Naive thymus-derived CD4-positive, alpha-beta T cell (primary cell): ENCODE measurements around the gene CDR2. TPM values are rescaled to one million over a fixed set of nuclear protein-coding genes. Genes with fewer than 3 reads are reported as not detected.
"Not testable (repeated sequence)": the region's sequence is repeated elsewhere in the genome, so short reads cannot be mapped to it uniquely, and the experiment has no call there.

Experiments
- ATAC-seq: fragments of 150-1000 bp; cut with Tn5 transposase; 2 replicates; pipeline ENCODE4 v1.10.0; 2021; ENCODE audit warnings: mild to moderate bottlenecking, moderate library complexity
- CTCF ChIA-PET: fragments of 350-600 bp; sonication (Branson Sonifier 250); formaldehyde crosslinking; loops from one replicate; lab custom pipeline; 2021; ENCODE audit warnings: antibody characterized with exemption; lab: Charles Lee
- POLR2A ChIA-PET: fragments of 350-600 bp; sonication (Branson Sonifier 250); formaldehyde crosslinking; loops from one replicate; lab custom pipeline; 2021; ENCODE audit warnings: antibody characterized with exemption, inconsistent platforms; lab: Charles Lee
- DNase-seq, 9 donors: peaks; one replicate each; pipeline versions ENCODE4 v3.0.0 to v3.0.0-alpha.2; 2020 to 2022; ENCODE audit warnings: mixed read lengths in 1 of 9
- H3K27ac ChIP-seq: one replicate; pipeline ENCODE4 v1.7.0; 2013; ENCODE audit warnings: mild to moderate bottlenecking, low read depth, low read length, moderate library complexity
- H3K27me3 ChIP-seq, 2 donors: one replicate each; pipeline ENCODE4 v1.7.0; 2013; ENCODE audit warnings: low read length in 2 of 2, mild to moderate bottlenecking in 2 of 2, moderate library complexity in 2 of 2; ENCODE audit not compliant: control insufficient read depth in 2 of 2, insufficient read depth in 2 of 2
- H3K36me3 ChIP-seq, 3 experiments: 1 replicate in 2 of 3; 2 replicates in 1 of 3; pipeline ENCODE4 v1.7.0; 2013; ENCODE audit warnings: low read length in 3 of 3, mild to moderate bottlenecking in 3 of 3, moderate library complexity in 1 of 3; ENCODE audit not compliant: insufficient read depth in 3 of 3, control insufficient read depth in 2 of 3
- H3K4me1 ChIP-seq, 2 donors: one replicate each; pipeline ENCODE4 v1.7.0; 2013; ENCODE audit warnings: low read length in 2 of 2, mild to moderate bottlenecking in 2 of 2, moderate library complexity in 1 of 2; ENCODE audit not compliant: control insufficient read depth in 2 of 2, insufficient read depth in 2 of 2
- H3K4me3 ChIP-seq: 2 replicates; pipeline ENCODE4 v1.7.0; 2013; ENCODE audit warnings: mild to moderate bottlenecking, low read length
- H3K9me3 ChIP-seq, 3 experiments: 1 replicate in 2 of 3; 2 replicates in 1 of 3; pipeline ENCODE4 v1.7.0; 2013; ENCODE audit warnings: low read length in 3 of 3; ENCODE audit not compliant: control insufficient read depth in 2 of 3
- H3K27ac Mint-ChIP-seq, 9 donors: one replicate each; pipeline ENCODE4 v1.8.0; 2020 to 2022; ENCODE audit warnings: mixed read lengths in 9 of 9, mild to moderate bottlenecking in 8 of 9, moderate library complexity in 5 of 9, inconsistent platforms in 2 of 9
- H3K27me3 Mint-ChIP-seq, 5 donors: one replicate each; pipeline ENCODE4 v1.8.0; 2021 to 2022; ENCODE audit warnings: mixed read lengths in 5 of 5, mild to moderate bottlenecking in 1 of 5
- H3K36me3 Mint-ChIP-seq, 5 donors: one replicate each; pipeline ENCODE4 v1.8.0; 2020 to 2022; ENCODE audit warnings: mixed read lengths in 5 of 5, mild to moderate bottlenecking in 3 of 5, inconsistent platforms in 1 of 5
- H3K4me1 Mint-ChIP-seq, 7 donors: one replicate each; pipeline ENCODE4 v1.8.0; 2020 to 2022; ENCODE audit warnings: mixed read lengths in 7 of 7, mild to moderate bottlenecking in 3 of 7, inconsistent platforms in 1 of 7
- H3K4me3 Mint-ChIP-seq, 10 donors: one replicate each; pipeline ENCODE4 v1.8.0; 2020 to 2022; ENCODE audit warnings: mild to moderate bottlenecking in 10 of 10, mixed read lengths in 10 of 10, moderate library complexity in 6 of 10, inconsistent platforms in 2 of 10
- H3K9me3 Mint-ChIP-seq, 11 donors: one replicate each; pipeline ENCODE4 v1.8.0; 2020 to 2022; ENCODE audit warnings: mixed read lengths in 11 of 11, mild to moderate bottlenecking in 4 of 11, inconsistent platforms in 1 of 11, moderate library complexity in 1 of 11
- intact Hi-C, 2 donors: fragments of 100-400 bp; cut with micrococcal nuclease; formaldehyde crosslinking; loops; one replicate each; pipeline ENCODE4 v1.15.1; 2023
- polyA plus RNA-seq, 2 donors: library from polyadenylated mRNA; unstranded; fragments of 300-500 nt; fragmentation: Illumina TruSeq; gene quantifications; one replicate each; pipeline ENCODE4 v1.2.3, GENCODE V29; 2021
- total RNA-seq, 6 experiments: library from RNA in 5 of 6; stranded (reverse) in 5 of 6; gene quantifications; 1 replicate in 5 of 6; 2 replicates in 1 of 6; pipeline ENCODE4 v1.2.3 and lab custom pipeline; 2021 to 2026

CDR2 gene
- total and polyA plus RNA-seq, 7 experiments from 2014 or later: 28.7 to 115 (median 66.0) TPM

- H3K27ac Mint-ChIP-seq, DNase-seq, H3K4me1 Mint-ChIP-seq, H3K9me3 ChIP-seq, ATAC-seq, H3K27me3 Mint-ChIP-seq, H3K4me1 ChIP-seq, H3K27me3 ChIP-seq, CTCF ChIA-PET, H3K4me3 ChIP-seq, intact Hi-C loops, H3K4me3 Mint-ChIP-seq, H3K27ac ChIP-seq, H3K9me3 Mint-ChIP-seq: not testable (repeated sequence)
- POLR2A ChIA-PET: interaction anchor here (0.6 kb wide), 1 partner anchor 254 kb away, joined by 3 read pairs; no protein-coding TSS in a partner anchor
- H3K36me3 Mint-ChIP-seq: peaks cover 4 to 27% (median 15%) of the 10 kb centered on the region in 5 donors
- H3K36me3 ChIP-seq: peaks cover 0 to 18% (median 0%) of the 10 kb centered on the region in 3 experiments
Measured at GRCh38 chr16:22417798-22418197, 43.4 kb upstream of the CDR2 start.

GRCh38 chr16:22417019-22417418 lies 42.6 kb upstream of the CDR2 start:
- ATAC-seq (no peak), DNase-seq (no peak)
- H3K4me3 ChIP-seq: no peak overlapping the region
- no peaks in the 10 kb centered on the region for H3K9me3 ChIP-seq
- Mint-ChIP-seq H3K27me3 (no peaks in the 10 kb centered on the region), H3K27ac (peak overlapping the region in 1 of 9 donors; percentile 25), H3K9me3 (no peaks in the 10 kb centered on the region), H3K4me1 (peaks cover 0 to 5% (median 0%) of the 10 kb centered on the region in 7 donors), H3K36me3 (peaks cover 2 to 22% (median 14%) of the 10 kb centered on the region in 5 donors), H3K4me3 (no peak overlapping the region)
- POLR2A ChIA-PET: no interaction called here
- H3K27me3 ChIP-seq: no peaks in the 10 kb centered on the region
- intact Hi-C loops: no loop called here
- CTCF ChIA-PET: no interaction called here
- H3K36me3 ChIP-seq: peaks cover 0 to 18% (median 0%) of the 10 kb centered on the region in 3 experiments
- H3K4me1 ChIP-seq: no peaks in the 10 kb centered on the region
- H3K27ac ChIP-seq: no peak overlapping the region

- Histone ChIP-seq H3K27me3 (no peaks in the 10 kb centered on the region), H3K27ac (no peak overlapping the region), H3K9me3 (no peaks in the 10 kb centered on the region), H3K4me3 (no peak overlapping the region), H3K36me3 (peaks cover 0 to 5% (median 0%) of the 10 kb centered on the region in 3 experiments), H3K4me1 (no peaks in the 10 kb centered on the region)
- H3K36me3 Mint-ChIP-seq: peaks cover 0 to 15% (median 3%) of the 10 kb centered on the region in 5 donors
- H3K4me1 Mint-ChIP-seq: peaks cover 0 to 4% (median 0%) of the 10 kb centered on the region in 7 donors
- no peak overlapping the region for H3K27ac Mint-ChIP-seq
- no peak for ATAC-seq
- no peak for DNase-seq
- CTCF ChIA-PET: no interaction called here
- no peak overlapping the region for H3K4me3 Mint-ChIP-seq
- intact Hi-C loops: no loop called here
- no peaks in the 10 kb centered on the region for H3K27me3 Mint-ChIP-seq
- H3K9me3 Mint-ChIP-seq: peaks cover 0 to 3% (median 0%) of the 10 kb centered on the region in 11 donors
- POLR2A ChIA-PET: no interaction called here
Measured at GRCh38 chr16:22413819-22414218, 39.4 kb upstream of the CDR2 start.

- Histone ChIP-seq H3K4me3 (no peak overlapping the region), H3K36me3 (no peaks in the 10 kb centered on the region), H3K27ac (no peak overlapping the region), H3K4me1 (no peaks in the 10 kb centered on the region), H3K9me3 (no peaks in the 10 kb centered on the region), H3K27me3 (no peaks in the 10 kb centered on the region)
- H3K27me3 Mint-ChIP-seq: no peaks in the 10 kb centered on the region
- DNase-seq: no peak
- ChIA-PET POLR2A (interaction anchor here (0.7 kb wide), 2 partner anchors 21 to 34 kb away, joined by 3 read pairs; no protein-coding TSS in a partner anchor), CTCF (interaction anchor here (0.6 kb wide), 1 partner anchor 75 kb away, joined by 6 read pairs; no protein-coding TSS in a partner anchor)
- H3K9me3 Mint-ChIP-seq: peaks cover 0 to 3% (median 0%) of the 10 kb centered on the region in 11 donors
- H3K4me3 Mint-ChIP-seq: no peak overlapping the region
- ATAC-seq: no peak
- H3K4me1 Mint-ChIP-seq: peaks cover 0 to 12% (median 7%) of the 10 kb centered on the region in 7 donors
- intact Hi-C loops: no loop called here
- H3K27ac Mint-ChIP-seq: no peak overlapping the region
- peaks cover 0 to 19% (median 7%) of the 10 kb centered on the region in 5 donors for H3K36me3 Mint-ChIP-seq
Measured at GRCh38 chr16:22407486-22407885, 33.1 kb upstream of the CDR2 start.

- no peaks in the 10 kb centered on the region for H3K27me3 ChIP-seq
- intact Hi-C loops: loop anchor here in 1 of 2 donors (5.0 kb wide), 1 partner anchor 60 kb away; no protein-coding TSS in a partner anchor
- H3K4me1 ChIP-seq: no peaks in the 10 kb centered on the region
- Mint-ChIP-seq H3K27me3 (no peaks in the 10 kb centered on the region), H3K36me3 (peaks cover 0 to 14% (median 9%) of the 10 kb centered on the region in 5 donors), H3K4me1 (peaks cover 0 to 12% (median 7%) of the 10 kb centered on the region in 7 donors), H3K9me3 (no peaks in the 10 kb centered on the region), H3K27ac (no peak overlapping the region), H3K4me3 (no peak overlapping the region)
- CTCF ChIA-PET: interaction anchor here (0.8 kb wide), 1 partner anchor 8 kb away, joined by 3 read pairs; no protein-coding TSS in a partner anchor
- no peak overlapping the region for H3K4me3 ChIP-seq
- no peak for ATAC-seq
- H3K9me3 ChIP-seq: no peaks in the 10 kb centered on the region
- H3K36me3 ChIP-seq: no peaks in the 10 kb centered on the region
- POLR2A ChIA-PET: interaction anchor here (0.6 kb wide), 1 partner anchor 341 kb away, joined by 3 read pairs; no protein-coding TSS in a partner anchor
- no peak overlapping the region for H3K27ac ChIP-seq
- no peak for DNase-seq
Measured at GRCh38 chr16:22402191-22402590, 27.8 kb upstream of the CDR2 start.

GRCh38 chr16:22400900-22401299 lies 26.5 kb upstream of the CDR2 start:
- no peaks in the 10 kb centered on the region for H3K4me1 ChIP-seq
- no peak overlapping the region for H3K27ac Mint-ChIP-seq
- H3K36me3 Mint-ChIP-seq: peaks cover 0 to 12% (median 6%) of the 10 kb centered on the region in 5 donors
- intact Hi-C loops: loop anchor here in 1 of 2 donors (5.0 kb wide), 1 partner anchor 59 kb away; no protein-coding TSS in a partner anchor
- no peak overlapping the region for H3K27ac ChIP-seq
- H3K4me3 Mint-ChIP-seq: no peak overlapping the region
- DNase-seq: no peak
- ATAC-seq: peak; percentile 42
- no peak overlapping the region for H3K4me3 ChIP-seq
- H3K9me3 ChIP-seq: no peaks in the 10 kb centered on the region
- no peaks in the 10 kb centered on the region for H3K9me3 Mint-ChIP-seq
- ChIA-PET CTCF (no interaction called here), POLR2A (no interaction called here)
- no peaks in the 10 kb centered on the region for H3K27me3 ChIP-seq
- H3K4me1 Mint-ChIP-seq: peaks cover 0 to 7% (median 3%) of the 10 kb centered on the region in 7 donors
- no peaks in the 10 kb centered on the region for H3K27me3 Mint-ChIP-seq
- H3K36me3 ChIP-seq: no peaks in the 10 kb centered on the region
